IMR-90 (cell line): ENCODE measurements around the gene EML4. TPM values are rescaled to one million over a fixed set of nuclear protein-coding genes. Genes with fewer than 3 reads are reported as not detected.

Experiments
- ATAC-seq: fragments of 200-7000 bp; cut with Tn5 transposase; 2 replicates; pipeline ENCODE4 v1.9.1; 2020; ENCODE audit warnings: low read depth, mild to moderate bottlenecking, moderate library complexity
- BruUV-seq: library from RNA; stranded (reverse); fragments of 400-500 nt; replicated peaks from 2 replicates; lab custom pipeline; 2021; lab: Mats Ljungman, UMichigan
- CTCF ChIA-PET: fragments of 300-600 bp; formaldehyde crosslinking; extraction: SDS; loops from one replicate; lab custom pipeline; 2021; ENCODE audit warnings: antibody characterized with exemption; lab: Yijun Ruan, JAX
- POLR2A ChIA-PET: fragments of 300-600 bp; sonication (Branson Sonifier 250); formaldehyde crosslinking; loops from one replicate; lab custom pipeline; 2022; ENCODE audit warnings: antibody characterized with exemption; ENCODE audit not compliant: unreplicated experiment; lab: Charles Lee
- DNase-seq: peaks from one replicate; pipeline ENCODE4 v3.0.0; 2013
- H2AFZ ChIP-seq: replicated peaks from 2 replicates; pipeline ENCODE3; 2013; ENCODE audit warnings: low read length, mild to moderate bottlenecking; ENCODE audit not compliant: poor library complexity
- H2AK5ac ChIP-seq: 2 replicates; pipeline ENCODE4 v1.6.1; 2013; ENCODE audit warnings: low read depth, low read length, inconsistent platforms
- H2AK9ac ChIP-seq: replicated peaks from 2 replicates; pipeline ENCODE3; 2013; ENCODE audit warnings: mild to moderate bottlenecking, low read depth, low read length, moderate library complexity; ENCODE audit not compliant: poor library complexity
- H2BK120ac ChIP-seq: 2 replicates; pipeline ENCODE4 v1.6.1; 2013; ENCODE audit warnings: low read depth, low read length, inconsistent platforms
- H2BK15ac ChIP-seq: 3 replicates; pipeline ENCODE4 v1.6.1; 2013; ENCODE audit warnings: low read depth, low read length, inconsistent platforms
- H2BK20ac ChIP-seq: 2 replicates; pipeline ENCODE4 v1.6.1; 2013; ENCODE audit warnings: low read depth, mild to moderate bottlenecking, inconsistent platforms, low read length, moderate library complexity
- H2BK5ac ChIP-seq: 2 replicates; pipeline ENCODE4 v1.6.1; 2013; ENCODE audit warnings: mild to moderate bottlenecking, low read depth, low read length, inconsistent platforms; ENCODE audit not compliant: poor library complexity, severe bottlenecking
- H3K14ac ChIP-seq: replicated peaks from 2 replicates; pipeline ENCODE4 v1.6.1; 2013; ENCODE audit warnings: low read depth, low read length, inconsistent platforms
- H3K18ac ChIP-seq: 2 replicates; pipeline ENCODE4 v1.6.1; 2013; ENCODE audit warnings: low read depth, low read length, control low read depth
- H3K23ac ChIP-seq: 2 replicates; pipeline ENCODE4 v1.6.1; 2013; ENCODE audit warnings: low read depth, low read length, inconsistent platforms
- H3K27ac ChIP-seq: 2 replicates; pipeline ENCODE4 v1.5.1; 2013; ENCODE audit warnings: mild to moderate bottlenecking, control low read depth, low read length; ENCODE audit not compliant: insufficient read depth
- H3K27me3 ChIP-seq: 2 replicates; pipeline ENCODE4 v1.6.1; 2013; ENCODE audit warnings: low read length; ENCODE audit not compliant: control insufficient read depth, insufficient read depth
- H3K36me3 ChIP-seq: 2 replicates; pipeline ENCODE4 v1.6.1; 2013; ENCODE audit warnings: low read length, mixed read lengths; ENCODE audit not compliant: control insufficient read depth, insufficient read depth
- H3K4ac ChIP-seq: 2 replicates; pipeline ENCODE4 v1.6.1; 2013; ENCODE audit warnings: low read depth, low read length, inconsistent platforms
- H3K4me1 ChIP-seq: 2 replicates; pipeline ENCODE4 v1.6.1; 2013; ENCODE audit warnings: low read length, mixed read lengths; ENCODE audit not compliant: control insufficient read depth, insufficient read depth
- H3K4me2 ChIP-seq: 2 replicates; pipeline ENCODE4 v1.6.1; 2013; ENCODE audit warnings: low read depth, mild to moderate bottlenecking, control low read depth, low read length, moderate library complexity
- H3K4me3 ChIP-seq: 2 replicates; pipeline ENCODE4 v1.5.1; 2013; ENCODE audit warnings: low read depth, mild to moderate bottlenecking, control low read depth, low read length, moderate library complexity; ENCODE audit not compliant: insufficient read depth
- H3K56ac ChIP-seq: 2 replicates; pipeline ENCODE4 v1.6.1; 2013; ENCODE audit warnings: low read length, inconsistent platforms; ENCODE audit not compliant: insufficient read depth; ENCODE audit errors: extremely low read depth
- H3K79me1 ChIP-seq, 2 experiments: 2 replicates each; pipeline ENCODE4 v1.6.1; 2013; ENCODE audit warnings: low read length in 2 of 2, inconsistent platforms in 1 of 2, low read depth in 1 of 2
- H3K9ac ChIP-seq: 2 replicates; pipeline ENCODE4 v1.6.1; 2013; ENCODE audit warnings: low read depth, low read length, control low read depth
- H3K9me1 ChIP-seq: 2 replicates; pipeline ENCODE4 v1.6.1; 2013; ENCODE audit warnings: low read length, inconsistent platforms; ENCODE audit not compliant: insufficient read depth
- H3K9me3 ChIP-seq: 2 replicates; pipeline ENCODE4 v1.6.1; 2013; ENCODE audit warnings: low read length; ENCODE audit not compliant: control insufficient read depth, insufficient read depth
- H4K20me1 ChIP-seq: 2 replicates; pipeline ENCODE4 v1.6.1; 2013; ENCODE audit warnings: low read length, inconsistent platforms; ENCODE audit not compliant: insufficient read depth
- H4K5ac ChIP-seq: 2 replicates; pipeline ENCODE4 v1.6.1; 2013; ENCODE audit warnings: mild to moderate bottlenecking, low read depth, low read length, control low read depth
- H4K8ac ChIP-seq, 2 experiments: 2 replicates each; pipeline ENCODE4 v1.6.1; 2013; ENCODE audit warnings: low read depth in 2 of 2, low read length in 2 of 2, control low read depth in 1 of 2, inconsistent platforms in 1 of 2
- H4K91ac ChIP-seq: 2 replicates; pipeline ENCODE4 v1.6.1; 2013; ENCODE audit warnings: low read depth, low read length, inconsistent platforms; ENCODE audit not compliant: insufficient read depth
- BHLHE40 ChIP-seq: fragments of 150-350 bp; IDR thresholded peaks from 2 replicates; pipeline ENCODE4 v1.6.1; 2016; ENCODE audit warnings: mild to moderate bottlenecking, low read depth, low read length
- CEBPB ChIP-seq: IDR thresholded peaks from 2 replicates; pipeline ENCODE4 v1.6.1; 2012; ENCODE audit warnings: low read depth, low read length, improper control_type of control experiment
- CHD1 ChIP-seq: IDR thresholded peaks from 2 replicates; pipeline ENCODE4 v1.6.1; 2012; ENCODE audit warnings: low read depth, low read length, improper control_type of control experiment
- CTCF ChIP-seq: conservative IDR thresholded peaks from 2 replicates; pipeline ENCODE4 v1.5.1; 2012; ENCODE audit warnings: mild to moderate bottlenecking, low read depth, low read length, improper control_type of control experiment
- ELK1 ChIP-seq: fragments of 150-350 bp; IDR thresholded peaks from 2 replicates; pipeline ENCODE4 v1.6.1; 2016; ENCODE audit warnings: low read depth, mild to moderate bottlenecking, low read length, moderate library complexity, borderline replicate concordance
- FOS ChIP-seq: fragments of 150-350 bp; IDR thresholded peaks from 2 replicates; pipeline ENCODE4 v1.6.1; 2016; ENCODE audit warnings: low read depth, low read length
- MAFK ChIP-seq: IDR thresholded peaks from 2 replicates; pipeline ENCODE4 v1.6.1; 2012; ENCODE audit warnings: low read depth, low read length, improper control_type of control experiment
- MAZ ChIP-seq: IDR thresholded peaks from 2 replicates; pipeline ENCODE4 v1.6.1; 2012; ENCODE audit warnings: low read depth, mild to moderate bottlenecking, low read length, improper control_type of control experiment, moderate library complexity, borderline replicate concordance
- MXI1 ChIP-seq: IDR thresholded peaks from 2 replicates; pipeline ENCODE4 v1.6.1; 2012; ENCODE audit warnings: low read depth, mild to moderate bottlenecking, low read length, moderate library complexity, borderline replicate concordance
- NFE2L2 ChIP-seq: fragments of 150-350 bp; IDR thresholded peaks from 2 replicates; pipeline ENCODE4 v1.6.1; 2016; ENCODE audit warnings: low read depth, mild to moderate bottlenecking, low read length
- RAD21 ChIP-seq: IDR thresholded peaks from 2 replicates; pipeline ENCODE4 v1.6.1; 2012; ENCODE audit warnings: low read length, improper control_type of control experiment
- RCOR1 ChIP-seq: IDR thresholded peaks from 2 replicates; pipeline ENCODE4 v1.6.1; 2012; ENCODE audit warnings: mild to moderate bottlenecking, low read length, improper control_type of control experiment; ENCODE audit not compliant: insufficient replicate concordance
- RFX5 ChIP-seq: IDR thresholded peaks from 2 replicates; pipeline ENCODE4 v1.8.0; 2012; ENCODE audit warnings: low read depth, mild to moderate bottlenecking, low read length, moderate library complexity
- WGBS, 2 experiments: methylation state at CpG; one replicate each; pipeline versions ENCODE4 v1.1.5 to v1.1.7; 2013; ENCODE audit warnings: missing lambda C conversion rate in 2 of 2; ENCODE audit not compliant: insufficient read length in 1 of 2; ENCODE audit errors: extremely low coverage in 2 of 2; 5-methylcytosine and 5-hydroxymethylcytosine counted together
- dilution Hi-C: fragments of 300-500 bp; cut with HindIII; formaldehyde crosslinking; loops from one replicate; pipeline ENCODE4 v1.14.3; 2018; ENCODE audit warnings: low sequenced_read_pairs; ENCODE audit not compliant: unreplicated experiment
- in situ Hi-C: fragments of 300-500 bp; cut with MboI; formaldehyde crosslinking; loops from 3 replicates; pipeline ENCODE4 v1.14.3; 2019; ENCODE audit warnings: low sequenced_read_pairs, inconsistent platforms, mixed read lengths
- intact Hi-C: fragments of 100-400 bp; cut with micrococcal nuclease; formaldehyde crosslinking; loops from 2 replicates; pipeline ENCODE4 v1.10.0; 2022
- polyA plus RNA-seq, 3 experiments: library from polyadenylated mRNA; depleted of rRNA; stranded (reverse); fragments of >200 nt; gene quantifications; 2 replicates each; pipeline ENCODE4 v1.2.3, GENCODE V29; 2012; ENCODE audit warnings: low replicate concordance in 1 of 3
- total RNA-seq: library from RNA; depleted of rRNA; stranded (reverse); fragments of >200 nt; gene quantifications from 2 replicates; pipeline ENCODE4 v1.2.3, GENCODE V29; 2012
- TF ChIP-seq, protein P1 (sequence below): fragments of 150-350 bp; IDR thresholded peaks from 2 replicates; pipeline ENCODE4 v1.6.1; 2017; ENCODE audit warnings: mild to moderate bottlenecking, antibody characterized with exemption, low read length, low read depth

EML4 gene
- total and polyA plus RNA-seq, 2 of the 4 experiments (the other 2 are of a cell fraction): 29.7 to 73.7 TPM

DNA sequence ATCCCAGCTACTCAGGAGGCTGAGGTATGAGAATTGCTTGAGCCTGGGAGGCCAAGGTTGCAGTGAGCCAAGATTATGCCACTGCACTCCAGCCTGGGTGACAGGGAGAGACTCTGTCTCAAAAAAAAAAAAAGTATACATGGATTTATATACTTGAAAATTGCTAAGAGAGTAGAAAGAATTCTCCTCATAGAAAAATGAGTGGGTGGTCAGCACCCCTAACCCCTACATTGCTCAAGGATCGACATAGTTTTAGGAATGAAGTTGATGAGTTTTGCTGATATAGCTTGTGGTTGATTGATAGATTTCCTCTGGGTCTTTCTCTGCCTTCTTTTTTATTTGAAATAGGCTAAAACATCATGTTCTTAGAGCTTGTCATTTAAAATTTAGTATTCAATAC is 58.9 kb downstream of the EML4 start:
- Histone ChIP-seq H3K56ac (no peak overlapping the region), H2BK15ac (no peak overlapping the region), H3K27ac (no peak overlapping the region), H3K4me2 (no peak overlapping the region), H3K27me3 (no peaks in the 10 kb centered on the region), H4K20me1 (no peaks in the 10 kb centered on the region), H3K4me3 (no peak overlapping the region), H2BK5ac (no peak overlapping the region), H2AK5ac (no peak overlapping the region), H3K9ac (no peak overlapping the region), H3K79me1 (peaks cover 22 to 58% of the 10 kb centered on the region in 2 experiments; a peak in 3 of 4 replicates), H2AK9ac (no peak overlapping the region), H4K91ac (no peak overlapping the region), H3K18ac (no peak overlapping the region), H3K4me1 (peaks cover 5% of the 10 kb centered on the region), H3K9me3 (no peaks in the 10 kb centered on the region), H3K14ac (no peak overlapping the region), H4K5ac (no peak overlapping the region), H3K9me1 (no peaks in the 10 kb centered on the region), H3K4ac (no peak overlapping the region), H3K36me3 (no peaks in the 10 kb centered on the region), H4K8ac (no peak overlapping the region), H2AFZ (no peak overlapping the region), H3K23ac (no peak overlapping the region), H2BK120ac (no peak overlapping the region), H2BK20ac (no peak overlapping the region)
- intact Hi-C loops: no loop called here
- WGBS, 2 experiments: no CpG with 5 or more reads among the region's 1 CpG
- dilution Hi-C loops: no loop called here
- no peak for ATAC-seq
- POLR2A ChIA-PET: no interaction called here
- no peak for TF ChIP-seq CEBPB
- no peak for TF ChIP-seq RCOR1
- TF ChIP-seq RFX5: no peak
- TF ChIP-seq CHD1: no peak
- no peak for TF ChIP-seq NFE2L2
- no peak for TF ChIP-seq MAFK
- TF ChIP-seq MXI1: no peak
- no peak for TF ChIP-seq ELK1
- no peak for TF ChIP-seq MAZ
- TF ChIP-seq BHLHE40: no peak
- TF ChIP-seq, protein P1, sequence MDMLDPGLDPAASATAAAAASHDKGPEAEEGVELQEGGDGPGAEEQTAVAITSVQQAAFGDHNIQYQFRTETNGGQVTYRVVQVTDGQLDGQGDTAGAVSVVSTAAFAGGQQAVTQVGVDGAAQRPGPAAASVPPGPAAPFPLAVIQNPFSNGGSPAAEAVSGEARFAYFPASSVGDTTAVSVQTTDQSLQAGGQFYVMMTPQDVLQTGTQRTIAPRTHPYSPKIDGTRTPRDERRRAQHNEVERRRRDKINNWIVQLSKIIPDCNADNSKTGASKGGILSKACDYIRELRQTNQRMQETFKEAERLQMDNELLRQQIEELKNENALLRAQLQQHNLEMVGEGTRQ: no peak
- TF ChIP-seq FOS: no peak
- no peak for TF ChIP-seq RAD21
- TF ChIP-seq CTCF: no peak
- no TSS peak for BruUV-seq
- CTCF ChIA-PET: interaction anchor here (0.6 kb wide), 1 partner anchor 39 kb away, joined by 4 read pairs; no protein-coding TSS in a partner anchor
- in situ Hi-C loops: no loop called here
- DNase-seq: no peak
